Ovary (tissue), 9 donors: ENCODE measurements around the gene TRIM10. TPM values are rescaled to one million over a fixed set of nuclear protein-coding genes. Genes with fewer than 3 reads are reported as not detected.

Experiments
- DNase-seq, 5 donors: peaks; one replicate each; pipeline ENCODE4 v3.0.0-alpha.2; 2019 to 2020
- H3K27ac ChIP-seq, 2 donors: fragments of 200-600 bp; one replicate each; pipeline versions ENCODE4 v1.5.1 to v1.8.0; 2019 to 2022
- H3K27me3 ChIP-seq: fragments of 200-600 bp; one replicate; pipeline ENCODE4 v1.8.0; 2022
- H3K36me3 ChIP-seq: fragments of 200-600 bp; sonication (generic); one replicate; pipeline ENCODE4 v1.5.1; 2019
- H3K4me1 ChIP-seq: one replicate; pipeline ENCODE4 v1.8.1; 2013; ENCODE audit warnings: mild to moderate bottlenecking, moderate library complexity; ENCODE audit not compliant: insufficient read depth
- H3K4me3 ChIP-seq: fragments of 200-600 bp; sonication (generic); one replicate; pipeline ENCODE4 v1.5.1; 2017
- H3K9me3 ChIP-seq, 2 donors: fragments of 200-600 bp in 1 of 2; sonication (generic) in 1 of 2; one replicate each; pipeline versions ENCODE4 v1.5.1 to v1.8.1; 2013 to 2019; ENCODE audit warnings: mild to moderate bottlenecking in 1 of 2, moderate library complexity in 1 of 2
- CTCF ChIP-seq, 3 donors: fragments of 450-650 bp in 2 of 3; fragments of 200-600 bp in 1 of 3; IDR thresholded peaks; one replicate each; pipeline versions ENCODE4 v1.5.1 to v1.8.0; 2016 to 2022; ENCODE audit warnings: antibody characterized with exemption in 3 of 3, mild to moderate bottlenecking in 1 of 3
- EP300 ChIP-seq: sonication (generic); formaldehyde crosslinking; IDR thresholded peaks from one replicate; pipeline ENCODE4 v1.6.1; 2017; ENCODE audit warnings: antibody characterized with exemption
- POLR2A ChIP-seq: fragments of 450-650 bp; IDR thresholded peaks from one replicate; pipeline ENCODE4 v1.6.1; 2017; ENCODE audit warnings: antibody characterized with exemption, mild to moderate bottlenecking, moderate library complexity
- WGBS, 3 donors: extraction: QIAGEN DNeasy Blood & Tissue Kit in 1 of 3; methylation state at CpG; one replicate each; pipeline versions ENCODE4 v1.1.5 to v1.1.7; 2013 to 2017; 5-methylcytosine and 5-hydroxymethylcytosine counted together
- intact Hi-C, 4 donors: fragments of 100-400 bp; cut with DNase I; formaldehyde crosslinking; loops; one replicate each; pipeline versions ENCODE4 v1.11.0 to v1.15.1; 2022 to 2023
- polyA plus RNA-seq, 2 donors: library from polyadenylated mRNA; stranded (reverse); fragments of 200-250 nt in 1 of 2; fragments of 350-450 nt in 1 of 2; fragmentation: Illumina TruSeq in 1 of 2; extraction: RNeasy Lipid Tissue Mini Kit (QIAGEN cat#74804) in 1 of 2; gene quantifications; one replicate each; pipeline ENCODE4 v1.2.3, GENCODE V29; 2013 to 2014
- total RNA-seq, 7 donors: library from RNA; depleted of rRNA in 2 of 7; stranded (reverse); fragments of >200 nt in 2 of 7; fragmentation: NEBNext Ultra II Directional in 3 of 7; extraction: Animal tissue kit (Norgen Biotek cat#: 25700) in 3 of 7; gene quantifications; one replicate each; pipeline versions ENCODE4 v1.1.0 to v1.2.4, GENCODE V29; 2016 to 2023
- donor health status: DM: no; HTN: no; CAD: no; lungs with moderate emphysema.
- donor health status: DM: no; HTN: no; CAD: no.
- donor health status: Bipolar disorder and iron deficiency.
- donor health status: DM: yes; HTN: yes; CAD: no.
- donor health status: DM: no; HTN: no; CAD: no.
- donor health status: DM: yes; HTN: yes; CAD: no.

Gene TRIM10
- total and polyA plus RNA-seq, 9 donors: 0.10 TPM; not detected in 8

GRCh38 chr6:30152910-30153610 lies 8.0 kb downstream of the TRIM10 start:
- no peaks in the 10 kb centered on the region for H3K9me3 ChIP-seq
- no peak for DNase-seq
- WGBS, 3 donors: 76 to 88% (median 86%) methylated on average over 3 of the region's 3 CpGs
- no peaks in the 10 kb centered on the region for H3K36me3 ChIP-seq
- intact Hi-C loops: no loop called here
- H3K27ac ChIP-seq: no peak overlapping the region
- no peak overlapping the region for H3K4me3 ChIP-seq
- no peaks in the 10 kb centered on the region for H3K4me1 ChIP-seq
- H3K27me3 ChIP-seq: no peaks in the 10 kb centered on the region
- TF ChIP-seq CTCF (IDR thresholded peaks at IDR 0.05) (no peak), POLR2A (no peak), EP300 (no peak)

- Histone ChIP-seq H3K4me3 (no peak overlapping the region), H3K27me3 (no peaks in the 10 kb centered on the region), H3K4me1 (no peaks in the 10 kb centered on the region), H3K27ac (no peak overlapping the region), H3K36me3 (no peaks in the 10 kb centered on the region), H3K9me3 (no peaks in the 10 kb centered on the region)
- WGBS, 3 donors: 55 to 65% (median 56%) methylated on average over 4 of the region's 4 CpGs
- intact Hi-C loops: no loop called here
- DNase-seq: no peak
- TF ChIP-seq CTCF (IDR thresholded peaks at IDR 0.05) (no peak), EP300 (no peak), POLR2A (no peak)
Observed at GRCh38 chr6:30152016-30152673, 8.9 kb downstream of the TRIM10 start.

- H3K27ac ChIP-seq: no peak overlapping the region
- TF ChIP-seq EP300 (no peak), POLR2A (no peak), CTCF (IDR thresholded peaks at IDR 0.05) (no peak)
- no peaks in the 10 kb centered on the region for H3K36me3 ChIP-seq
- no peak for DNase-seq
- no peaks in the 10 kb centered on the region for H3K9me3 ChIP-seq
- no peak overlapping the region for H3K4me3 ChIP-seq
- 55 to 62% (median 58%) methylated on average over 3 of the region's 3 CpGs for WGBS, 3 donors
- H3K27me3 ChIP-seq: no peaks in the 10 kb centered on the region
- no peaks in the 10 kb centered on the region for H3K4me1 ChIP-seq
- intact Hi-C loops: no loop called here
Observed at GRCh38 chr6:30151580-30151979, 9.4 kb downstream of the TRIM10 start.

- no peak for DNase-seq
- H3K27me3 ChIP-seq: no peaks in the 10 kb centered on the region
- no peaks in the 10 kb centered on the region for H3K36me3 ChIP-seq
- H3K27ac ChIP-seq: no peak overlapping the region
- H3K4me3 ChIP-seq: no peak overlapping the region
- H3K4me1 ChIP-seq: no peaks in the 10 kb centered on the region
- H3K9me3 ChIP-seq: no peaks in the 10 kb centered on the region
- intact Hi-C loops: no loop called here
- TF ChIP-seq POLR2A: no peak
- no peak for TF ChIP-seq EP300
- no peak for TF ChIP-seq CTCF (IDR thresholded peaks at IDR 0.05)
- 68 to 74% (median 70%) methylated on average over 10 of the region's 10 CpGs for WGBS, 3 donors
Observed at GRCh38 chr6:30150671-30151395, 10.2 kb downstream of the TRIM10 start.
